Neural progenitor cell (in vitro differentiated cells): Measurements from ENCODE around the gene DBR1. TPM values are rescaled to one million over a fixed set of nuclear protein-coding genes. Genes with fewer than 3 reads are reported as not detected.
A peak's percentile ranks its signal among the peaks of the same experiment; 100 is the strongest.

Experiments
- DNase-seq: peaks from one replicate; pipeline ENCODE4 v3.0.0-alpha.2; 2016; ENCODE audit warnings: low spot score
- H2AFZ ChIP-seq: fragments of 200-600 bp; sonication (generic); replicated peaks from 2 replicates; pipeline ENCODE4 v1.6.1; 2016; ENCODE audit warnings: antibody characterized with exemption
- H3F3A ChIP-seq: fragments of 200-600 bp; sonication (generic); 2 replicates; pipeline ENCODE4 v1.6.1; 2016; ENCODE audit warnings: antibody characterized with exemption, low read depth
- H3K27ac ChIP-seq: fragments of 200-600 bp; sonication (generic); 2 replicates; pipeline ENCODE4 v1.5.1; 2016; ENCODE audit warnings: mild to moderate bottlenecking
- H3K27me3 ChIP-seq: fragments of 200-600 bp; sonication (generic); 2 replicates; pipeline ENCODE4 v1.6.1; 2016; ENCODE audit warnings: mild to moderate bottlenecking, moderate library complexity
- H3K36me3 ChIP-seq: fragments of 200-600 bp; sonication (generic); 2 replicates; pipeline ENCODE4 v1.5.1; 2016
- H3K4me1 ChIP-seq: fragments of 200-600 bp; sonication (generic); 2 replicates; pipeline ENCODE4 v1.6.1; 2016; ENCODE audit warnings: mixed run types
- H3K4me2 ChIP-seq: fragments of 200-600 bp; sonication (generic); 2 replicates; pipeline ENCODE4 v1.6.1; 2016
- H3K4me3 ChIP-seq: fragments of 200-600 bp; sonication (generic); 2 replicates; pipeline ENCODE4 v1.5.1; 2016
- H3K79me2 ChIP-seq: fragments of 200-600 bp; sonication (generic); 2 replicates; pipeline ENCODE4 v1.6.1; 2016; ENCODE audit warnings: low read depth
- H3K9ac ChIP-seq: fragments of 200-600 bp; sonication (generic); 2 replicates; pipeline ENCODE4 v1.6.1; 2016
- H3K9me3 ChIP-seq: fragments of 200-600 bp; sonication (generic); 2 replicates; pipeline ENCODE4 v1.5.1; 2016; ENCODE audit warnings: low read depth
- H4K20me1 ChIP-seq: fragments of 200-600 bp; sonication (generic); 2 replicates; pipeline ENCODE4 v1.6.1; 2016; ENCODE audit warnings: low read depth
- H3K27ac Mint-ChIP-seq: 3 replicates; pipeline ENCODE4 v1.8.0; 2021; ENCODE audit warnings: mixed read lengths
- H3K27me3 Mint-ChIP-seq: 2 replicates; pipeline ENCODE4 v1.8.0; 2022; ENCODE audit warnings: low read depth, mild to moderate bottlenecking, inconsistent platforms, moderate library complexity, mixed read lengths; ENCODE audit not compliant: insufficient read depth
- H3K36me3 Mint-ChIP-seq: 3 replicates; pipeline ENCODE4 v1.8.0; 2021; ENCODE audit warnings: mixed read lengths
- H3K4me1 Mint-ChIP-seq: 3 replicates; pipeline ENCODE4 v1.8.0; 2021; ENCODE audit warnings: mixed read lengths
- H3K4me3 Mint-ChIP-seq: 3 replicates; pipeline ENCODE4 v1.8.0; 2021; ENCODE audit warnings: mild to moderate bottlenecking, moderate library complexity, mixed read lengths
- H3K9me3 Mint-ChIP-seq: 3 replicates; pipeline ENCODE4 v1.8.0; 2020; ENCODE audit warnings: mixed read lengths
- CTCF ChIP-seq: fragments of 200-600 bp; sonication (generic); IDR thresholded peaks from 2 replicates; pipeline ENCODE4 v1.5.1; 2017; ENCODE audit warnings: antibody characterized with exemption, mild to moderate bottlenecking
- EZH2 ChIP-seq: fragments of 200-600 bp; sonication (generic); IDR thresholded peaks from 2 replicates; pipeline ENCODE4 v1.6.1; 2017; ENCODE audit warnings: antibody characterized with exemption, mild to moderate bottlenecking, moderate library complexity
- EZH2phosphoT487 ChIP-seq: fragments of 200-600 bp; sonication (generic); IDR thresholded peaks from 2 replicates; pipeline ENCODE4 v1.6.1; 2017; ENCODE audit warnings: antibody characterized with exemption
- total RNA-seq: library from RNA; depleted of rRNA; stranded (reverse); fragments of >200 nt; gene quantifications from 2 replicates; pipeline ENCODE4 v1.2.3, GENCODE V29; 2015; ENCODE audit warnings: low replicate concordance

DBR1 gene
- total RNA-seq, 1 donor from 2014 or later = 32.1 TPM

GRCh38 chr3:138127636-138128365, 46.9 kb downstream of the DBR1 start:
- no peak overlapping the region for H3K4me2 ChIP-seq
- no peak overlapping the region for H3K4me3 ChIP-seq
- H3K79me2 ChIP-seq = no peaks in the 10 kb centered on the region
- Mint-ChIP-seq H3K9me3 (peaks cover 4% of the 10 kb centered on the region), H3K4me1 (peaks cover 8% of the 10 kb centered on the region), H3K36me3 (no peaks in the 10 kb centered on the region), H3K27ac (no peak overlapping the region), H3K27me3 (peaks cover 2% of the 10 kb centered on the region), H3K4me3 (peak overlapping the region; percentile 60)
- no peaks in the 10 kb centered on the region for H3K9me3 ChIP-seq
- H2AFZ ChIP-seq = no peak overlapping the region
- no peak overlapping the region for H3K9ac ChIP-seq
- TF ChIP-seq EZH2phosphoT487 (no peak), CTCF (no peak), EZH2 (no peak)
- H3F3A ChIP-seq = no peaks in the 10 kb centered on the region
- H4K20me1 ChIP-seq = no peaks in the 10 kb centered on the region
- H3K4me1 ChIP-seq = peaks cover 10% of the 10 kb centered on the region
- DNase-seq = no peak
- H3K27ac ChIP-seq = no peak overlapping the region
- H3K27me3 ChIP-seq = no peaks in the 10 kb centered on the region
- H3K36me3 ChIP-seq = no peaks in the 10 kb centered on the region

- Histone ChIP-seq H3K4me1 (peaks cover 10% of the 10 kb centered on the region), H3K27ac (no peak overlapping the region), H4K20me1 (no peaks in the 10 kb centered on the region), H3K9ac (no peak overlapping the region), H3K9me3 (no peaks in the 10 kb centered on the region), H3K4me3 (no peak overlapping the region), H3K79me2 (no peaks in the 10 kb centered on the region), H3K4me2 (no peak overlapping the region), H3K36me3 (no peaks in the 10 kb centered on the region), H2AFZ (peak overlapping the region; percentile 61), H3F3A (no peaks in the 10 kb centered on the region), H3K27me3 (no peaks in the 10 kb centered on the region)
- H3K9me3 Mint-ChIP-seq = peaks cover 4% of the 10 kb centered on the region
- no peak overlapping the region for H3K27ac Mint-ChIP-seq
- H3K4me1 Mint-ChIP-seq = peaks cover 8% of the 10 kb centered on the region
- DNase-seq = no peak
- no peaks in the 10 kb centered on the region for H3K36me3 Mint-ChIP-seq
- H3K4me3 Mint-ChIP-seq = no peak overlapping the region
- peaks cover 2% of the 10 kb centered on the region for H3K27me3 Mint-ChIP-seq
- no peak for TF ChIP-seq EZH2
- TF ChIP-seq EZH2phosphoT487 = no peak
- no peak for TF ChIP-seq CTCF
Measured at GRCh38 chr3:138125548-138126221, 49.0 kb downstream of the DBR1 start.

GRCh38 chr3:138124706-138125355, 49.9 kb downstream of the DBR1 start:
- peaks cover 2% of the 10 kb centered on the region for H3K27me3 Mint-ChIP-seq
- H3K9me3 ChIP-seq = no peaks in the 10 kb centered on the region
- no peak overlapping the region for H3K4me3 Mint-ChIP-seq
- no peak overlapping the region for H2AFZ ChIP-seq
- no peaks in the 10 kb centered on the region for H3K79me2 ChIP-seq
- no peaks in the 10 kb centered on the region for H4K20me1 ChIP-seq
- no peak for TF ChIP-seq EZH2
- TF ChIP-seq CTCF = no peak
- TF ChIP-seq EZH2phosphoT487 = no peak
- H3F3A ChIP-seq = no peaks in the 10 kb centered on the region
- H3K9me3 Mint-ChIP-seq = peaks cover 4% of the 10 kb centered on the region
- H3K9ac ChIP-seq = no peak overlapping the region
- no peak for DNase-seq
- H3K4me1 Mint-ChIP-seq = peaks cover 8% of the 10 kb centered on the region
- H3K36me3 Mint-ChIP-seq = no peaks in the 10 kb centered on the region
- no peaks in the 10 kb centered on the region for H3K36me3 ChIP-seq
- no peak overlapping the region for H3K4me2 ChIP-seq
- H3K4me1 ChIP-seq = peaks cover 10% of the 10 kb centered on the region
- H3K27ac Mint-ChIP-seq = no peak overlapping the region
- H3K27ac ChIP-seq = no peak overlapping the region
- H3K4me3 ChIP-seq = no peak overlapping the region
- H3K27me3 ChIP-seq = no peaks in the 10 kb centered on the region
